Large intestine (tissue), 12 donors: ENCODE measurements around the gene ZNF682. TPM values are rescaled to one million over a fixed set of nuclear protein-coding genes. Genes with fewer than 3 reads are reported as not detected.
"Not testable (repeated sequence)": the region's sequence is repeated elsewhere in the genome, so short reads cannot be mapped to it uniquely, and the experiment has no call there.

Experiments used
- DNase-seq, 2 donors: peaks; one replicate each; pipeline versions ENCODE4 v3.0.0 to v3.0.0-alpha.2; 2013
- H3K27ac ChIP-seq: one replicate; pipeline ENCODE4 v1.5.1; 2013; ENCODE audit warnings: low read length
- H3K27me3 ChIP-seq: 2 replicates; pipeline ENCODE4 v1.6.1; 2013; ENCODE audit warnings: low read length; ENCODE audit not compliant: control insufficient read depth, insufficient read depth
- H3K36me3 ChIP-seq: 2 replicates; pipeline ENCODE4 v1.6.1; 2013; ENCODE audit warnings: low read length; ENCODE audit not compliant: control insufficient read depth, insufficient read depth
- H3K4me1 ChIP-seq: one replicate; pipeline ENCODE4 v1.6.1; 2013; ENCODE audit warnings: low read length; ENCODE audit not compliant: control insufficient read depth, insufficient read depth
- H3K4me3 ChIP-seq: one replicate; pipeline ENCODE4 v1.5.1; 2013; ENCODE audit warnings: low read length
- H3K9me3 ChIP-seq: one replicate; pipeline ENCODE4 v1.6.1; 2013; ENCODE audit warnings: mild to moderate bottlenecking, low read depth, low read length, moderate library complexity; ENCODE audit not compliant: control insufficient read depth
- WGBS: methylation state at CpG from one replicate; pipeline ENCODE4 v1.1.5; 2013; ENCODE audit warnings: low lambda C conversion rate; ENCODE audit not compliant: insufficient coverage; 5-methylcytosine and 5-hydroxymethylcytosine counted together
- long read RNA-seq, 11 donors: transcript quantifications; one replicate each; lab custom pipeline, GENCODE V29; 2026
- polyA plus RNA-seq: library from polyadenylated mRNA; unstranded; fragments of 120-200 nt; gene quantifications from one replicate; pipeline ENCODE4 v1.2.1, GENCODE V29; 2013

ZNF682 gene
- 12.0 TPM for polyA plus RNA-seq
- long read RNA-seq, donor 1, partial matches to known transcripts: 24 of 25 reads
- long read RNA-seq, donor 1, other reads (novel, unspliced or antisense): 0 of 25 reads
- long read RNA-seq, donor 2, transcript ZNF682-212 (1 exons, 3,769 nt): major isoform, 5 of 7 reads
- long read RNA-seq, donor 2, partial matches to known transcripts: 0 of 7 reads
- long read RNA-seq, donor 2, other reads (novel, unspliced or antisense): 0 of 7 reads
- long read RNA-seq, donor 3: 0 reads
- long read RNA-seq, donor 4, partial matches to known transcripts: 0 of 1 reads
- long read RNA-seq, donor 4, other reads (novel, unspliced or antisense): 0 of 1 reads
- long read RNA-seq, donor 5, partial matches to known transcripts: 0 of 1 reads
- long read RNA-seq, donor 5, other reads (novel, unspliced or antisense): 0 of 1 reads
- long read RNA-seq, donor 6, transcript ZNF682-212 (1 exons, 3,769 nt): major isoform, 11 of 16 reads
- long read RNA-seq, donor 6, partial matches to known transcripts: 0 of 16 reads
- long read RNA-seq, donor 6, other reads (novel, unspliced or antisense): 0 of 16 reads
- long read RNA-seq, donor 7, partial matches to known transcripts: 7 of 9 reads
- long read RNA-seq, donor 7, other reads (novel, unspliced or antisense): 0 of 9 reads
- long read RNA-seq, donor 8, partial matches to known transcripts: 20 of 25 reads
- long read RNA-seq, donor 8, other reads (novel, unspliced or antisense): 0 of 25 reads
- long read RNA-seq, donor 9, partial matches to known transcripts: 16 of 16 reads
- long read RNA-seq, donor 9, other reads (novel, unspliced or antisense): 0 of 16 reads
- long read RNA-seq, donor 10, partial matches to known transcripts: 18 of 25 reads
- long read RNA-seq, donor 10, other reads (novel, unspliced or antisense): 0 of 25 reads
- long read RNA-seq, donor 11, partial matches to known transcripts: 11 of 16 reads
- long read RNA-seq, donor 11, other reads (novel, unspliced or antisense): 0 of 16 reads

- peak within 1 kb of the TSS; percentile 53 for H3K27ac ChIP-seq
- H3K36me3 ChIP-seq: no peaks in the 10 kb centered on the region
- peaks cover 3% of the 10 kb centered on the region for H3K9me3 ChIP-seq
- H3K4me3 ChIP-seq: peak within 1 kb of the TSS; percentile 61
- WGBS: 0% methylated on average over 2 of the region's 25 CpGs
- no peaks in the 10 kb centered on the region for H3K4me1 ChIP-seq
- H3K27me3 ChIP-seq: no peaks in the 10 kb centered on the region
- peak; percentile 97 to 98 for DNase-seq
Observed at GRCh38 chr19:20039203-20039723, at the start of gene ZNF682. ZNF682 (minus strand) TSS chr19:20039505; CDS start chr19:20039345, 160 bp downstream.

DNA sequence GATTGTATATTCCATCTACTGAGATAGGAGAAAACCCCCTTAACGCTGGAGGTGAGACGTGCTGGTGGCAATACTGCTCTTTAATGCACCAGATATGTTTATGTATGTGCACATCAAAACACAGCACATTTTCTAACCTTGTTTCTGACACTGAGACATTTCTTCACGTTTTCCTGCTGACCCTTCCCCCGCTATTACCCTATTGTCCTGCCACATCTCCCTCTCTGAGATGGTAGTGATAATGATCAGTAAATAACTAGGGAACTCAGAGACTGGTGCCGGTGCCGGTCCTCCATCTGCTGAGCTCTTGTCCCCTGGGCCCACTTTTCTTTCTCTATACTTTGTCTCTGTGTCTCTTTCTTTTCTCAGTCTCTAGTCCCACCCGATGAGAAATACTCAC, 43.6 kb upstream of the ZNF682 start:
- not testable (repeated sequence) for H3K27ac ChIP-seq, H3K4me3 ChIP-seq, H3K4me1 ChIP-seq, DNase-seq, H3K27me3 ChIP-seq
- peaks cover 42% of the 10 kb centered on the region for H3K9me3 ChIP-seq
- H3K36me3 ChIP-seq: peaks cover 18% of the 10 kb centered on the region
- WGBS: no CpG with 5 or more reads among the region's 7 CpGs

DNA sequence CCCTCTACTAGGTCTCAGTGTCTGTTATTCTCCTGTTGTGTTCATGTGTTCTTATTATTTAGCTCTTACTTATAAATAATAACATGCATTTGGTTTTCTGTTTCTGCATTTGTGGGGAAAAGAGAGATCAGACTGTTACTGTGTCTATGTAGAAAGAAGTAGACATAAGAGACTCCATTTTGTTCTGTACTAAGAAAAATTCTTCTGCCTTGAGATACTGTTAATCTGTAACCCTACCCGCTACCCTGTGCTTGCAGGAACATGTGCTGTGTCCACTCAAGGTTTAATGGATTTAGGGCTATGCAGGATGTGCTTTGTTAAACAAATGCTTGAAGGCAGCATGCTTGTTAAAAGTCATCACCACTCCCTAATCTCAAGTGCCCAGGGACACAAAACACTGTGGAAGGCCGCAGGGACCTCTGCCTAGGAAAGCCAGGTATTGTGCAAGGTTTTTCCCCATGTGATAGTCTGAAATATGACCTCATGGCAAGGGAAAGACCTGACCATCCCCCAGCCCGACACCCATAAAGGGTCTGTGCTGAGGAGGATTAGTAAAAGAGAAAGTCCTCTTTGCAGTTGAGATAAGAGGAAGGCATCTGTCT, 43.0 kb upstream of the ZNF682 start:
- no CpG with 5 or more reads among the region's 3 CpGs for WGBS
- H3K27me3 ChIP-seq, H3K4me3 ChIP-seq, H3K4me1 ChIP-seq: not testable (repeated sequence)
- H3K9me3 ChIP-seq: peaks cover 38% of the 10 kb centered on the region
- H3K36me3 ChIP-seq: peaks cover 16% of the 10 kb centered on the region
- peak; percentile 69 to 82 for DNase-seq
- peak overlapping the region; percentile 16 for H3K27ac ChIP-seq

GRCh38 chr19:20080656-20081055, 41.4 kb upstream of the ZNF682 start:
- Histone ChIP-seq H3K36me3 (peaks cover 14% of the 10 kb centered on the region), H3K27ac (no peak overlapping the region), H3K4me3 (no peak overlapping the region), H3K9me3 (peaks cover 29% of the 10 kb centered on the region), H3K27me3 (no peaks in the 10 kb centered on the region), H3K4me1 (peaks cover 9% of the 10 kb centered on the region)
- no peak for DNase-seq
- WGBS: no CpG with 5 or more reads among the region's 3 CpGs

GRCh38 chr19:20079476-20079875, 40.2 kb upstream of the ZNF682 start:
- WGBS: 8% methylated on average over 2 of the region's 8 CpGs

DNA sequence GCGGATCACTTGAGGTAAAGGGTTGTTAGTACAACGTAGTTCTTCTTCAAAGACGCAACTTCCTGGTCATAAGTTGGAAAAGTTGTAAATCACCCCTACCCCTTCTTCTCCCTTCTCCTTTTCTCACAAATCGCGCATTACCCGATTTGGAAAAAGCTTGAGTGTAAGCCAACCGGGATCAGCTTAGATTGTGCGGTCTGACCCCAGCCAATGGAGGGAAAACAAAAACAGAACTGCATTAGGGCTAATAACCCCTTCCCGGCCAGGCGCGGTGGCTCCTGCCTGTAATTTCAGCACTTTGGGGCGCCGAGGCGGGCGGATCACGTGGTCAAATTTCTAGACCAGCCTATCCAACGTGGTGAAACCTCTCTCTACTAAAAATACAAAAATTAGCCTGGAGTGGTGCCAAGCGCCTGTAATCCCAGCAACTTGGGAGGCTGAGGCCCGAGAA, 39.3 kb upstream of the ZNF682 start:
- Histone ChIP-seq H3K36me3 (peaks cover 12% of the 10 kb centered on the region), H3K4me3 (peak overlapping the region; percentile 63), H3K27ac (peak overlapping the region; percentile 88), H3K9me3 (peaks cover 12% of the 10 kb centered on the region), H3K27me3 (no peaks in the 10 kb centered on the region), H3K4me1 (peaks cover 9% of the 10 kb centered on the region)
- peak; percentile 11 to 74 for DNase-seq
- 0% methylated on average over 1 of the region's 19 CpGs for WGBS

More at GRCh38 chr19:20079476-20079875, 40.2 kb upstream of the ZNF682 start:
- Histone ChIP-seq H3K36me3 (peaks cover 14% of the 10 kb centered on the region), H3K4me3 (peak overlapping the region; percentile 63), H3K9me3 (peaks cover 20% of the 10 kb centered on the region), H3K4me1 (peaks cover 9% of the 10 kb centered on the region), H3K27me3 (no peaks in the 10 kb centered on the region), H3K27ac (peak overlapping the region; percentile 88)
- DNase-seq: peak; percentile 59 to 86

GRCh38 chr19:20077791-20078463, 38.6 kb upstream of the ZNF682 start, which contains the start of gene ZNF90:
ZNF90 (plus strand) TSS chr19:20078000; CDS start chr19:20078133, 133 bp downstream.
- Histone ChIP-seq H3K9me3 (peaks cover 12% of the 10 kb centered on the region), H3K27me3 (no peaks in the 10 kb centered on the region), H3K27ac (peak within 1 kb of the TSS; percentile 88), H3K4me1 (peaks cover 9% of the 10 kb centered on the region), H3K4me3 (peak within 1 kb of the TSS; percentile 63), H3K36me3 (peaks cover 12% of the 10 kb centered on the region)
- DNase-seq: peak; percentile 96 to 98
- 0% methylated on average over 1 of the region's 28 CpGs for WGBS

- Histone ChIP-seq H3K4me1 (no peaks in the 10 kb centered on the region), H3K27me3 (no peaks in the 10 kb centered on the region), H3K36me3 (no peaks in the 10 kb centered on the region), H3K4me3 (no peak overlapping the region), H3K27ac (no peak overlapping the region), H3K9me3 (no peaks in the 10 kb centered on the region)
- no peak for DNase-seq
- 100% methylated on average over 2 of the region's 5 CpGs for WGBS
Observed at GRCh38 chr19:20072936-20073335, 33.6 kb upstream of the ZNF682 start.

GRCh38 chr19:20070691-20071090, 31.4 kb upstream of the ZNF682 start:
- no CpG with 5 or more reads among the region's 2 CpGs for WGBS
- Histone ChIP-seq H3K9me3 (peaks cover 4% of the 10 kb centered on the region), H3K36me3 (no peaks in the 10 kb centered on the region), H3K27me3 (no peaks in the 10 kb centered on the region), H3K4me1 (peaks cover 11% of the 10 kb centered on the region), H3K27ac (no peak overlapping the region), H3K4me3 (no peak overlapping the region)
- DNase-seq: no peak
